LoVo (cell line): Measurements from ENCODE around the gene HOXC4.
"Not testable (repeated sequence)": the region's sequence is repeated elsewhere in the genome, so short reads cannot be mapped to it uniquely, and the experiment has no call there.

Experiments
- DNase-seq: peaks from one replicate; pipeline ENCODE4 v3.0.0-alpha.2; 2016; ENCODE audit warnings: low spot score

The HOXC4 gene

DNA sequence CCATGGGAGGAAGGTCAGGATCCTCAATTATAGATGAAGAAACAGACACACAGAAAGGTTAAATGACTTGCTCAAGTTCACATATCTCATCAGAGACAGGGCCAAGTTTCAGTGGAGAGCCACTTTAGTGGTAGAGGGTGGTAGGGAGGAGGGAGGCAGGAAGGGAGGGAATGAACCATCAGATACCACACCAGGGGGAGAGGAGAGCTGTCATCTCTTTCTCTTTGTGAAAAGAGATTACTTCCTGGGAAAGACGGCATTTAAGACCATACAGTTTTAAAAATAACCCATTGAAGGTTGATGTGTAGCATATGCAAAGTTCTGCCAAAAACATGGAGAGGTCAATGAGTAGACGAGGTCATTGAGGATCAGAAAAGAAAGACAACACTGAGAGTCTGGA lies 39.3 kb downstream of the HOXC4 start:
- DNase-seq = not testable (repeated sequence)

DNA sequence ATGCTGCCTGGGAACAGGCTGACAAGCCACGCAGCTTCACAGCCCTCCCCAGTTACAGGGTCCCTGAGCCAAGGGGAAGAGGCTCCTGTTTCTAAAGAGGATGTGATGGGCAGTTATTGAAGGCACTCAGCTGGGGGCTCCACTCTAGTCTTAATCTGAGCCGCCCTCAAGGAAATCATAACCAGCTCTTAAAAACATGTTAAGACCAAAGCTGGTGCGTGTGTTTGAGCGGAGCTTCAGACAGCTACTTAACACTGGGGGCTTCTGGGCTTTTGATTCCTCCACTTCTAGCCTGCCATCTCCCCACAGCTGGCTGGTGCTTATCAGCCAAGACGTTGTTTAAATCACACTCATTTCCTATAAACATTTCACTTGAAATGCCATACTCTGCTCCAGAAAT lies 42.3 kb downstream of the HOXC4 start:
- not testable (repeated sequence) for DNase-seq

DNA sequence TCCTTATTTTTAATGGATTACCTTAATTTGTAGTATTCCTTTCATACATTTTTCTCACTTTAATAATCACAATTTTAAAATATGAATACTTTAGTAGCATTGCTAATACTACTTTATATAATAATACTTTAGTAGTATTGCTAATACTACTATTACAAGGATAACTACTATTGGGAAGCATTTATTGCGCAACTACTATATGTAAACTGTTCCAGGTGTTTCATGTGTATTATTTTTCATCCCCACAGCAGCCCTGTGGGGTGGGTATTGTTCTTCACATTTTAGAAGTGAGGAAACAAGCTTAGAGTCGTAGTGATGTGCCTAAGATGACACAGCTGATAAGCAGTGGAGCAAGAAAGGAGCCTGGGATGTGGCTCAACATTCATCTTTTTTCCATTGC lies 45.0 kb downstream of the HOXC4 start:
- DNase-seq = not testable (repeated sequence)

DNA sequence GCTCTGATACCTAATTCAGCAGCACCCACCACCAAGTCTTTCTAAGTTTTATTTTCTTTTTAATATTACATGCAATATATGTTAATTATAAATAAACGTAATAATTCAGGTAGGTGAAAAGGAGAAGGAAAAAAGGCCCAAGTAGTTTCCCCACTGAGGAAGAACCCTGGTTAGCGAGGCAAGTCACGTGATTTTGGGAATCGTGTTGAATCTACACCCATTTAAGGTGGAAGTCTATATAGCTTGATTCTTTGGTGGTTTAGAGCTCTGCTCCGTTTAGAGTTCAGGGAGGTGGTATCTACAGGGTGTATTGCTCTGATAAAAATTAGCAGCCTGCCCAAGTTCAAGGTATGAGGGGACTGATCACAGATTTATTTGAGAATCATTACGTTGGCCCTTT lies 47.0 kb downstream of the HOXC4 start:
- DNase-seq = not testable (repeated sequence)

DNA sequence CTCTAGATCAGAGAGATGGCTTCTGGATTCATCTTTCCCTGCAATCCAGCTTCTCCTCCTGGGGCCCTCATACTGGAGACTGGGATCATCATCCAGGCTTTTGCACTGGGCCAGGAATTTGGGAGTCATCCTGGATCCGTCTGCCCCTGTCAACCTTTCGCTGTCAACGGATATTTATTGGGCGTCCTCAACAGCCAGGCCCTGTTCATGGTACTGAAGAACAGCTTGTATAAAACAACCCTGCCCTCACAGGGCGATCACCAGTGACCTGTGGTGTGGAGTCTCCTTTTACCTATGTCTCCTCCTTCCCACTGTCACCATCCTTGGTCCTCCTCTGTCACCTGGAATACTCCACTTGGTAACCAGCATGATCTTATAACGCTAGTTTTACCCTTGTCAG lies 48.6 kb downstream of the HOXC4 start:
- not testable (repeated sequence) for DNase-seq

DNA sequence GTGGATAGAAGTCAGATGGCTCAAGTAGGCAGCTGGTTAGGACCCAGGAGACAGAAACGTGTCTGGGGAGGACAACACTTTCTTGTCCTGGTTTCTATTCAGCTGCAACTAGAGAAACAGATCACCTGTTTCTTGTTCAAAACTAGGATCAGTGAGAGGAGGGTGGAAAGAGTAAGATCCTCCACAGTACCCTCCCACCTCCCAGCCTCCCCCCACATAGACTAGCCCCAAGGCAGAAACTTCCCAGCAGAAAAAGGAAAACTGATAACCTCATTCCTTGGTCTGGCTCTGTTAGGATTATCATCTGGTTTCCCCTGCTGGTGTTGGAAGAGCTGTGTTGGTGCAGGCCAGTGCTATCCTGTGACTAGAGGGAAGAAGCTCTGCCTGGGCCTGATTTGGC lies 50.2 kb downstream of the HOXC4 start:
- not testable (repeated sequence) for DNase-seq
